Activated CD8-positive, alpha-beta T cell treated with anti-CD3 and anti-CD28 coated beads for 36 hours (primary cell): Measurements from ENCODE around the gene USP21. TPM values are rescaled to one million over a fixed set of nuclear protein-coding genes. Genes with fewer than 3 reads are reported as not detected.
"Not testable (repeated sequence)": the region's sequence is repeated elsewhere in the genome, so short reads cannot be mapped to it uniquely, and the experiment has no call there.

Experiments
- ATAC-seq: fragments of 200-7000 bp; cut with Tn5 transposase; one replicate; pipeline ENCODE4 v1.10.0; 2021; ENCODE audit warnings: mild to moderate bottlenecking, moderate library complexity
- CTCF ChIA-PET: fragments of 350-600 bp; sonication (Branson Sonifier 250); formaldehyde crosslinking; loops from one replicate; lab custom pipeline; 2021; ENCODE audit warnings: antibody characterized with exemption; lab: Charles Lee
- POLR2A ChIA-PET: fragments of 350-600 bp; sonication (Branson Sonifier 250); formaldehyde crosslinking; loops from one replicate; lab custom pipeline; 2021; ENCODE audit warnings: antibody characterized with exemption; lab: Charles Lee
- DNase-seq: peaks from one replicate; pipeline ENCODE4 v3.0.0-alpha.2; 2020
- H3K27ac Mint-ChIP-seq: one replicate; pipeline ENCODE4 v1.8.0; 2021; ENCODE audit warnings: mild to moderate bottlenecking, mixed read lengths
- H3K27me3 Mint-ChIP-seq: one replicate; pipeline ENCODE4 v1.8.0; 2021; ENCODE audit warnings: mixed read lengths
- H3K36me3 Mint-ChIP-seq: one replicate; pipeline ENCODE4 v1.8.0; 2021; ENCODE audit warnings: low read depth, mixed read lengths
- H3K4me1 Mint-ChIP-seq: one replicate; pipeline ENCODE4 v1.8.0; 2021; ENCODE audit warnings: low read depth, mixed read lengths
- H3K4me3 Mint-ChIP-seq: one replicate; pipeline ENCODE4 v1.8.0; 2021; ENCODE audit warnings: mild to moderate bottlenecking, moderate library complexity, mixed read lengths
- H3K9me3 Mint-ChIP-seq: one replicate; pipeline ENCODE4 v1.8.0; 2021; ENCODE audit warnings: mixed read lengths
- intact Hi-C: fragments of 100-400 bp; cut with micrococcal nuclease; formaldehyde crosslinking; loops from one replicate; pipeline ENCODE4 v1.10.0; 2022
- total RNA-seq, 2 experiments: library from RNA; stranded (reverse); gene quantifications; one replicate each; pipeline ENCODE4 v1.2.3, GENCODE V29; 2021
- TF ChIP-seq, protein P1 (sequence below): fragments of 200-600 bp; IDR thresholded peaks from one replicate; pipeline ENCODE4 v1.8.0; 2022; ENCODE audit warnings: antibody characterized with exemption, mild to moderate bottlenecking

The USP21 gene
- total RNA-seq, 2 experiments from 2014 or later: 24.4 to 26.7 TPM

DNA sequence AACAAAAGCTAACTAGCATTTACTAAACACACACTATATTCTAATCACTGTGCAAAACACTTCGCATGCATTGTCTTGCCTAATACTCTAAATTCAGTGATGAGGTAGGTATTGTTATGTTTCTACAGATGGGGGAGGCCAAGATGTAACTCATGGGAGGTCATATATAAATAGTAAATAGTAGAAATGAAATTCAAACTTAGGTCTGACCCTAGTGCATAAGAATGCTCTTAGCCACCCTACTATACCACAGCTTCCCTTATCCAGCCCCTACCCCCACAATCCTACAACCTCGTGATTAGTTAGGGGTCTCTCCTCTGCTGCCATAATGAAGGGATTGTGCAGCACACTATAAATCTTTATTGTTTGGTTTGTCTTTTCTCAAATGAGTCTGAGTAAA lies 44.7 kb upstream of the USP21 start:
- Mint-ChIP-seq H3K27ac (peak overlapping the region; percentile 92), H3K36me3 (peaks cover 43% of the 10 kb centered on the region), H3K27me3 (no peaks in the 10 kb centered on the region), H3K4me1 (peaks cover 60% of the 10 kb centered on the region), H3K9me3 (no peaks in the 10 kb centered on the region), H3K4me3 (no peak overlapping the region)
- ChIA-PET POLR2A (interaction anchor here (0.7 to 1.5 kb wide), 2 partner anchors 16 to 124 kb away, joined by 3 to 4 read pairs; no protein-coding TSS in a partner anchor), CTCF (interaction anchor here (1.3 to 4.5 kb wide), 3 partner anchors 9 to 17 kb away, joined by 3 to 30 read pairs (median 6); partner anchors contain the start of gene KLHDC9)
- ATAC-seq (no peak), DNase-seq (no peak)
- intact Hi-C loops: no loop called here
- TF ChIP-seq, protein P1, sequence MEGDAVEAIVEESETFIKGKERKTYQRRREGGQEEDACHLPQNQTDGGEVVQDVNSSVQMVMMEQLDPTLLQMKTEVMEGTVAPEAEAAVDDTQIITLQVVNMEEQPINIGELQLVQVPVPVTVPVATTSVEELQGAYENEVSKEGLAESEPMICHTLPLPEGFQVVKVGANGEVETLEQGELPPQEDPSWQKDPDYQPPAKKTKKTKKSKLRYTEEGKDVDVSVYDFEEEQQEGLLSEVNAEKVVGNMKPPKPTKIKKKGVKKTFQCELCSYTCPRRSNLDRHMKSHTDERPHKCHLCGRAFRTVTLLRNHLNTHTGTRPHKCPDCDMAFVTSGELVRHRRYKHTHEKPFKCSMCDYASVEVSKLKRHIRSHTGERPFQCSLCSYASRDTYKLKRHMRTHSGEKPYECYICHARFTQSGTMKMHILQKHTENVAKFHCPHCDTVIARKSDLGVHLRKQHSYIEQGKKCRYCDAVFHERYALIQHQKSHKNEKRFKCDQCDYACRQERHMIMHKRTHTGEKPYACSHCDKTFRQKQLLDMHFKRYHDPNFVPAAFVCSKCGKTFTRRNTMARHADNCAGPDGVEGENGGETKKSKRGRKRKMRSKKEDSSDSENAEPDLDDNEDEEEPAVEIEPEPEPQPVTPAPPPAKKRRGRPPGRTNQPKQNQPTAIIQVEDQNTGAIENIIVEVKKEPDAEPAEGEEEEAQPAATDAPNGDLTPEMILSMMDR: no peak

DNA sequence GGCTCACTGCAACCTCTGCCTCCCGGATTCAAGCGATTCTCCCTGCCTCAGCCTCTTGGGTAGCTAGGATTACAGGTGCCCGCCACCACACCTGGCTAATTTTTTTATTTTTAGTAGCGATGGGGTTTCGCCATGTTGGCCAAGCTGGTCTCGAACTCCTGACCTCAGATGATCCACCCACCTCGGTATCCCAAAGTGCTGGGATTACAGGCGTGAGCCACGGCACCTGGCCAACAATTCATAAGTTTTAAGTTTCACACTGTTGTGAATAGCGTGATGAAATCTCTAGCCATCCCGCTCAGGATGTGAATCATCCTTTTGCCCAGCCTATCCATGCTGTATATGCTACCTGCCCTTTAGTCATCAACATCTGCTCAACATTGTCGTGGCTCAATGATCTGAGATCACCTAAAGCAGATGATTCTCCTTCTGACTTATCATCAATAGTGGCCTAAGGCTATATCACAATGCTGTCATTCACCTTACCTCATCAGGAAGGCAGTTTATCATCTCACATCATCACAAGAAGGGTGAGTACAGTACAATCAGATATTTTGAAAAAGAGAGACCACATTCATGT lies 44.1 kb upstream of the USP21 start:
- Mint-ChIP-seq H3K4me3 (peak overlapping the region; percentile 94), H3K4me1 (peaks cover 67% of the 10 kb centered on the region), H3K27ac (peak overlapping the region; percentile 92), H3K9me3 (no peaks in the 10 kb centered on the region), H3K27me3 (no peaks in the 10 kb centered on the region), H3K36me3 (peaks cover 50% of the 10 kb centered on the region)
- intact Hi-C loops: no loop called here
- ChIA-PET POLR2A (interaction anchor here (1.5 to 4.1 kb wide), 3 partner anchors 17 to 125 kb away, joined by 3 to 26 read pairs (median 23); partner anchors contain the start of genes KLHDC9 and USF1), CTCF (interaction anchor here (1.3 to 4.5 kb wide), 3 partner anchors 10 to 17 kb away, joined by 3 to 30 read pairs (median 6); partner anchors contain the start of gene KLHDC9)
- TF ChIP-seq, protein P1: no peak
- ATAC-seq (peak; percentile 72), DNase-seq (peak; percentile 75)

DNA sequence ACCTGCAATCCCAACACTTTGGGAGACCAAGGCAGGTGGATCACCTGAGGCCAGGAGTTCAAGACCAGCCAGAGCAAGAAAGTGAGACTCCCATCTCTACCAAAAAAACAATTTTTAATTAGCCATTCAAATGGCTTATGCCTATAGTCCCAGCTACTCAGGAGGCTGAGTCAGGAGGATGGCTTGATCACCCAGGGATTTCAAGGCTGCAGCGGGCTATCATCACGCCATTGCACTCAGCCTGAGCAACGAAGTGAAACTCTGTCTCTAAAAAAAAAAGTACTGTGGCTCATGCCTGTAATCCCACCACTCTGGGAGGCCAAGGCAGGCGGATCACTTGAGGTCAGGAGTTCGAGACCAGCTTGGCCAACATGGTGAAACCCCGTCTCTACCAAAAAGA lies 43.3 kb upstream of the USP21 start:
- H3K27me3 Mint-ChIP-seq: not testable (repeated sequence)

DNA sequence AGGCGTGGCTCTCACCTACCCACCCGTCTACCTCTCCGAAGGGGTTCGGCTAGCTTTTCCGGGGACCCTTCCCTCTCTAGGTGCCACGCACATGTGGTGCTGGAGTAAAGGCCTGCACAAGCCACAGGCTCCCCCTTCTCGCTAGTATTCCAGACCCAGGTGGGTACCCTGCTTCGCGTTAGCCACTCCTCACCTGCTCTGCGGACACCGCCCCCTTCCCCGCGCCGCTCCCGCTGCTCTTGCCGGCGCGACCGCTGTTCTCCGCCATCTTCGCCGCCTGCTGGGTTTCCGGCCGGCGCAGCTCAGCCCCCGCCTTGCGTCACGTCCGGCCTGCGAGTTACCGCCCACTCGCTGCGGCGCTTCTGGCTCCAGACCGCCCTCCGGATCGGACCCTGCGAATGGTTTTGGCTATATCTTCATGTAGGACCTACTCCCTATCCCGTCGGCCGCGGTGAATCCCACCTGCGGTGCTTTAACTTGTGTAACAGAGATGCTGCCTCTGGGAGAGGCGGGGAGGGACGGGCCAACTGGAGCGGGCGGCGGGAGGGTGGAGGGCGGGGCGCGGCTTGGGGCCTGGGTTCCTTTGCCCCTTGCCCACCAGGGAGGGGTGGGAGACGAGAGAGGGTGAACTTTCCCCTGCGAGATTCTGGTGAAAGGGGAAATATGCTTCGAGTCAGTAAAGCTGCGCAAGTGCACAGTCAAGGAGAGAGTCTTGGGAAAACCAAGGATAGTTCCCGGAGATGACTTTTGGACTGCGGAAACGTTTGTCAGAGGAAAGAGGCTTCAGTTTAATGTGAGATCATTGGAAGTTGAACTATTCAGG lies 41.3 kb upstream of the USP21 start, which contains the start of the genes NIT1 and PFDN2:
TSS of gene NIT1 (plus strand) at position 347 of the 823 bp plus-strand sequence. CDS start at position 419, 72 bp downstream.
TSS of gene PFDN2 (minus strand) at position 279 of the 823 bp plus-strand sequence. CDS start at position 268, 11 bp downstream.
- peak within 1 kb of the TSS; percentile 94 for H3K4me3 Mint-ChIP-seq

More for the DNA sequence above, 43.3 kb upstream of the USP21 start:
- ChIA-PET POLR2A (interaction anchor here (1.0 to 4.1 kb wide), 4 partner anchors 13 to 70 kb away, joined by 3 to 26 read pairs (median 14); partner anchors contain the start of genes KLHDC9 and USF1), CTCF (interaction anchor here (3.2 to 4.5 kb wide), 2 partner anchors 18 to 22 kb away, joined by 12 to 30 read pairs; partner anchors contain the start of gene KLHDC9)
- ATAC-seq, DNase-seq, H3K9me3 Mint-ChIP-seq, intact Hi-C loops: not testable (repeated sequence)
- Mint-ChIP-seq H3K36me3 (peaks cover 52% of the 10 kb centered on the region), H3K27ac (peak overlapping the region; percentile 92), H3K4me1 (peaks cover 72% of the 10 kb centered on the region), H3K4me3 (peak overlapping the region; percentile 94)

More for the DNA sequence above, 41.3 kb upstream of the USP21 start, which contains the start of the genes NIT1 and PFDN2:
- peaks cover 70% of the 10 kb centered on the region for H3K4me1 Mint-ChIP-seq
- POLR2A ChIA-PET: interaction anchor here (0.8 to 4.1 kb wide), 17 partner anchors 9 to 85 kb away, joined by 3 to 26 read pairs (median 4); partner anchors contain the start of genes KLHDC9, PPOX, UFC1 and USF1
- ATAC-seq (peak; percentile 62), DNase-seq (peak; percentile 92)
- H3K36me3 Mint-ChIP-seq: peaks cover 69% of the 10 kb centered on the region
- peak within 1 kb of the TSS; percentile 92 for H3K27ac Mint-ChIP-seq
- CTCF ChIA-PET: interaction anchor here (0.9 to 4.5 kb wide), 13 partner anchors 10 to 74 kb away, joined by 3 to 30 read pairs (median 5); partner anchors contain the start of genes KLHDC9 and PPOX
- no peaks in the 10 kb centered on the region for H3K9me3 Mint-ChIP-seq
- TF ChIP-seq, protein P1: no peak
- H3K27me3 Mint-ChIP-seq: no peaks in the 10 kb centered on the region
- intact Hi-C loops: no loop called here
